ENCODE data around the gene ACACB.

The ACACB gene

GRCh38 chr12:109182041-109182839 lies 65.9 kb downstream of the ACACB start:
- H3K27me3 ChIP-seq (ENCODE audit: insufficient read depth, low read depth, severe bottlenecking): no peaks in the 10 kb centered on the region
- DNase-seq: no peak
- no peaks in the 10 kb centered on the region; the same call in none of the 2 replicates for H3K36me3 ChIP-seq
- H3K27ac ChIP-seq: no peak overlapping the region
- no peaks in the 10 kb centered on the region for H3K9me3 ChIP-seq (ENCODE audit: severe bottlenecking)
- no peak for TF ChIP-seq CTCF (IDR thresholded peaks at IDR 0.05; ENCODE audit: low read depth, low read length)
- no peak overlapping the region for H3K4me3 ChIP-seq (ENCODE audit: low read depth, low read length)

DNA sequence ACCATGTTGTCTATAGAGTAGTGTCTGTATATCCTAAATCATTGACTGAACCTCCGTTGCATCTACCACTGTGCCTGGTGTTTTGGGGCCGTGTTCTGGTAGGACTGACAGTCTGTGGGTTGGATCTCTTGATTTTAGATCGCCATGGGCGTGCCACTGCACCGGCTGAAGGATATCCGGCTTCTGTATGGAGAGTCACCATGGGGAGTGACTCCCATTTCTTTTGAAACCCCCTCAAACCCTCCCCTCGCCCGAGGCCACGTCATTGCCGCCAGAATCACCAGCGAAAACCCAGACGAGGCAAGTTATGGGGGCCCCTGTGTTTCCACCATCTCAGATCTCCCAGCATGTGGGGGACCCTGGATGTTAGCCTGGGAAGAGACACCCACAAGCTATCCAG lies 69.1 kb downstream of the ACACB start:
- Histone ChIP-seq H3K36me3 (no peaks in the 10 kb centered on the region), H3K27me3 (ENCODE audit: insufficient read depth, low read depth, severe bottlenecking) (no peaks in the 10 kb centered on the region), H3K27ac (no peak overlapping the region), H3K4me3 (ENCODE audit: low read depth, low read length) (no peak overlapping the region), H3K9me3 (ENCODE audit: severe bottlenecking) (no peaks in the 10 kb centered on the region)
- TF ChIP-seq CTCF (IDR thresholded peaks at IDR 0.05; ENCODE audit: low read depth, low read length): no peak
- no peak for DNase-seq

- H3K27me3 ChIP-seq (ENCODE audit: insufficient read depth, low read depth, severe bottlenecking): no peaks in the 10 kb centered on the region
- no peaks in the 10 kb centered on the region for H3K36me3 ChIP-seq
- H3K4me3 ChIP-seq (ENCODE audit: low read depth, low read length): no peak overlapping the region
- no peaks in the 10 kb centered on the region for H3K9me3 ChIP-seq (ENCODE audit: severe bottlenecking)
- no peak for TF ChIP-seq CTCF (IDR thresholded peaks at IDR 0.05; ENCODE audit: low read depth, low read length)
- H3K27ac ChIP-seq: no peak overlapping the region
- DNase-seq: no peak
These were observed 70.7 kb downstream of the ACACB start for GRCh38 chr12:109186993-109187653.

DNA sequence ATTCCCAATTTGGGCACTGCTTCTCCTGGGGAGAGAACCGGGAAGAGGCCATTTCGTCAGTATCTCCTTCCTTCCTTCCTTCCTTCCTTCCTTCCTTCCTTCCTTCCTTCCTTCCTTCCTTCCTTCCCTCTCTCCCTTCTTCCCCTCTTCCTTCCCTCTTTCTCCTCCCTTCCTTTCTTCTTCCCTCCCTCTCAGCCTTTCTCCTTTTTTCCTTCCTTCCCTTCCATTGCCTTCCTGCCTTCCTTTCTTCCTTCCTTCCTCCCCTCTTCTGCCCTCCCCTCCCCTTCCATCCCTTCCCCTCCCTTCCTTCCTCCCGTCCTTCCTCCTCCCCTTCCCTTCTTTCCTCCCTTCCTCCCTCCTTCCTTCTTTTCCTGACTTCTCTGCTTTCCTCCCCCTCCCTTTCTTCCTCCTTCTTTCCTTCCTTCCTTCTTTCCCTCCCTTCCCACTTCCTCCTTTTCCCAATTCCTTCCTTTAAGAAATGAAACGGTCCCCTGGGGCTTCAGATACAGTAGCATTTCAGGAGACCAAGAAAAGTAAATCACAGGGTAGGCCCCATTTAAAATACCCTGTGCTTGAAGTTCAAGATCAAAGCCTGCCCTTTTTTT lies 71.8 kb downstream of the ACACB start:
- no peak for DNase-seq
- Histone ChIP-seq H3K4me3 (ENCODE audit: low read depth, low read length) (no peak overlapping the region), H3K27ac (no peak overlapping the region), H3K9me3 (ENCODE audit: severe bottlenecking) (no peaks in the 10 kb centered on the region), H3K36me3 (no peaks in the 10 kb centered on the region), H3K27me3 (ENCODE audit: insufficient read depth, low read depth, severe bottlenecking) (no peaks in the 10 kb centered on the region)
- no peak for TF ChIP-seq CTCF (IDR thresholded peaks at IDR 0.05; ENCODE audit: low read depth, low read length)

- no peak for TF ChIP-seq CTCF (IDR thresholded peaks at IDR 0.05; ENCODE audit: low read depth, low read length)
- no peaks in the 10 kb centered on the region for H3K36me3 ChIP-seq
- no peaks in the 10 kb centered on the region for H3K27me3 ChIP-seq (ENCODE audit: insufficient read depth, low read depth, severe bottlenecking)
- H3K9me3 ChIP-seq (ENCODE audit: severe bottlenecking): no peaks in the 10 kb centered on the region
- H3K27ac ChIP-seq: no peak overlapping the region
- no peak overlapping the region for H3K4me3 ChIP-seq (ENCODE audit: low read depth, low read length)
- DNase-seq: no peak
These were observed 72.9 kb downstream of the ACACB start for GRCh38 chr12:109189291-109189690.

Measured in WERI-Rb-1 (cell line).